Measurements from ENCODE around the gene NTM.

NTM gene

GRCh38 chr11:132289590-132290256 is 919.3 kb downstream of the NTM start:
- Histone ChIP-seq H3K79me2 (ENCODE audit: low read length) (no peaks in the 10 kb centered on the region), H4K20me1 (ENCODE audit: insufficient read depth, low read length) (no peaks in the 10 kb centered on the region), H3K4me3 (ENCODE audit: low read length) (no peak overlapping the region), H3K27ac (ENCODE audit: low read length) (no peak overlapping the region), H3K4me2 (ENCODE audit: low read length) (no peak overlapping the region), H3K27me3 (ENCODE audit: low read depth, low read length) (peaks cover 10% of the 10 kb centered on the region), H3K36me3 (replicated peaks; ENCODE audit: low read depth, low read length) (no peaks in the 10 kb centered on the region), H3K4me1 (ENCODE audit: low read length) (no peaks in the 10 kb centered on the region), H2AFZ (ENCODE audit: low read depth, low read length) (no peak overlapping the region), H3K9ac (ENCODE audit: low read length) (no peak overlapping the region), H3K9me3 (ENCODE audit: insufficient read depth, low read length) (no peaks in the 10 kb centered on the region)
- TF ChIP-seq EZH2phosphoT487 (IDR thresholded peaks at IDR 0.05; ENCODE audit: low read depth) (no peak), CTCF (IDR thresholded peaks at IDR 0.05; ENCODE audit: low read depth, low read length) (no peak)

GRCh38 chr11:132293586-132293985 is 923.2 kb downstream of the NTM start:
- TF ChIP-seq EZH2phosphoT487 (IDR thresholded peaks at IDR 0.05; ENCODE audit: low read depth) (no peak), CTCF (IDR thresholded peaks at IDR 0.05; ENCODE audit: low read depth, low read length) (peak; percentile 9; the same call in 1 of the 2 replicates)
- no peak overlapping the region for H3K9ac ChIP-seq (ENCODE audit: low read length)
- H3K79me2 ChIP-seq (ENCODE audit: low read length): no peaks in the 10 kb centered on the region
- no peaks in the 10 kb centered on the region for H3K4me1 ChIP-seq (ENCODE audit: low read length)
- H3K4me2 ChIP-seq (ENCODE audit: low read length): no peak overlapping the region
- peaks cover 10% of the 10 kb centered on the region for H3K27me3 ChIP-seq (ENCODE audit: low read depth, low read length)
- no peak overlapping the region for H2AFZ ChIP-seq (ENCODE audit: low read depth, low read length)
- H3K9me3 ChIP-seq (ENCODE audit: insufficient read depth, low read length): no peaks in the 10 kb centered on the region
- no peaks in the 10 kb centered on the region for H4K20me1 ChIP-seq (ENCODE audit: insufficient read depth, low read length)
- H3K27ac ChIP-seq (ENCODE audit: low read length): no peak overlapping the region
- no peaks in the 10 kb centered on the region for H3K36me3 ChIP-seq (replicated peaks; ENCODE audit: low read depth, low read length)
- H3K4me3 ChIP-seq (ENCODE audit: low read length): no peak overlapping the region

- no peak for TF ChIP-seq CTCF (IDR thresholded peaks at IDR 0.05; ENCODE audit: low read depth, low read length)
- Histone ChIP-seq H3K36me3 (replicated peaks; ENCODE audit: low read depth, low read length) (no peaks in the 10 kb centered on the region), H3K9me3 (ENCODE audit: insufficient read depth, low read length) (no peaks in the 10 kb centered on the region), H3K27ac (ENCODE audit: low read length) (no peak overlapping the region), H3K79me2 (ENCODE audit: low read length) (no peaks in the 10 kb centered on the region), H3K27me3 (ENCODE audit: low read depth, low read length) (no peaks in the 10 kb centered on the region; the same call in 1 of the 2 replicates), H3K4me2 (ENCODE audit: low read length) (no peak overlapping the region), H3K9ac (ENCODE audit: low read length) (no peak overlapping the region), H3K4me1 (ENCODE audit: low read length) (no peaks in the 10 kb centered on the region), H3K4me3 (ENCODE audit: low read length) (no peak overlapping the region), H4K20me1 (ENCODE audit: insufficient read depth, low read length) (no peaks in the 10 kb centered on the region), H2AFZ (ENCODE audit: low read depth, low read length) (no peak overlapping the region)
Measured at GRCh38 chr11:132296946-132297610, 926.7 kb downstream of the NTM start.

- Histone ChIP-seq H2AFZ (ENCODE audit: low read depth, low read length) (no peak overlapping the region), H3K36me3 (replicated peaks; ENCODE audit: low read depth, low read length) (no peaks in the 10 kb centered on the region), H3K9me3 (ENCODE audit: insufficient read depth, low read length) (no peaks in the 10 kb centered on the region), H3K79me2 (ENCODE audit: low read length) (no peaks in the 10 kb centered on the region), H3K4me1 (ENCODE audit: low read length) (no peaks in the 10 kb centered on the region), H3K27me3 (ENCODE audit: low read depth, low read length) (no peaks in the 10 kb centered on the region), H3K4me3 (ENCODE audit: low read length) (no peak overlapping the region), H4K20me1 (ENCODE audit: insufficient read depth, low read length) (no peaks in the 10 kb centered on the region), H3K27ac (ENCODE audit: low read length) (no peak overlapping the region), H3K4me2 (ENCODE audit: low read length) (no peak overlapping the region), H3K9ac (ENCODE audit: low read length) (no peak overlapping the region)
- no peak for TF ChIP-seq CTCF (IDR thresholded peaks at IDR 0.05; ENCODE audit: low read depth, low read length)
- no peak for TF ChIP-seq EZH2phosphoT487 (IDR thresholded peaks at IDR 0.05; ENCODE audit: low read depth)
Measured at GRCh38 chr11:132298357-132298756, 927.9 kb downstream of the NTM start.

Data from OCI-LY3 (cell line).